BE2C (cell line): ENCODE measurements around the gene CYP2J2.

Experiments used
- DNase-seq: peaks from one replicate; pipeline ENCODE4 v3.0.0-alpha.2; 2020
- H3K27me3 ChIP-seq: fragments of 250-450 bp; sonication (Bioruptor Pico); 2 replicates; pipeline ENCODE4 v1.5.1; 2020; ENCODE audit warnings: mild to moderate bottlenecking
- H3K36me3 ChIP-seq: fragments of 250-450 bp; sonication (Bioruptor Pico); 2 replicates; pipeline ENCODE4 v1.5.1; 2020; ENCODE audit warnings: mild to moderate bottlenecking
- H3K4me1 ChIP-seq: fragments of 250-450 bp; sonication (Bioruptor Pico); 2 replicates; pipeline ENCODE4 v1.5.1; 2020
- H3K4me3 ChIP-seq: 2 replicates; pipeline ENCODE4 v1.5.1; 2011; ENCODE audit warnings: low read depth, low read length
- H3K9me3 ChIP-seq: fragments of 250-450 bp; sonication (Bioruptor Pico); 2 replicates; pipeline ENCODE4 v1.5.1; 2020
- CTCF ChIP-seq: IDR thresholded peaks from 2 replicates; pipeline ENCODE4 v1.5.1; 2012; ENCODE audit warnings: mild to moderate bottlenecking, low read depth, low read length

Gene CYP2J2

GRCh38 chr1:59879996-59880505 lies 46.5 kb downstream of the CYP2J2 start:
- DNase-seq = no peak
- Histone ChIP-seq H3K9me3 (no peaks in the 10 kb centered on the region), H3K4me3 (no peak overlapping the region), H3K27me3 (no peaks in the 10 kb centered on the region), H3K4me1 (no peaks in the 10 kb centered on the region), H3K36me3 (no peaks in the 10 kb centered on the region)
- TF ChIP-seq CTCF = no peak

GRCh38 chr1:59879574-59879973 lies 47.0 kb downstream of the CYP2J2 start:
- H3K36me3 ChIP-seq = no peaks in the 10 kb centered on the region
- TF ChIP-seq CTCF = peak; percentile 61
- peak; percentile 64 for DNase-seq

GRCh38 chr1:59878370-59878769 lies 48.2 kb downstream of the CYP2J2 start:
- no peak for TF ChIP-seq CTCF
- H3K4me1 ChIP-seq = no peaks in the 10 kb centered on the region
- no peak overlapping the region for H3K4me3 ChIP-seq
- no peaks in the 10 kb centered on the region for H3K9me3 ChIP-seq
- DNase-seq = no peak
- no peaks in the 10 kb centered on the region for H3K36me3 ChIP-seq
- no peaks in the 10 kb centered on the region for H3K27me3 ChIP-seq

More at GRCh38 chr1:59879574-59879973, 47.0 kb downstream of the CYP2J2 start:
- no peaks in the 10 kb centered on the region for H3K9me3 ChIP-seq
- no peak overlapping the region for H3K4me3 ChIP-seq
- H3K27me3 ChIP-seq = no peaks in the 10 kb centered on the region
- H3K4me1 ChIP-seq = no peaks in the 10 kb centered on the region

- Histone ChIP-seq H3K36me3 (no peaks in the 10 kb centered on the region), H3K9me3 (no peaks in the 10 kb centered on the region), H3K27me3 (no peaks in the 10 kb centered on the region), H3K4me1 (no peaks in the 10 kb centered on the region), H3K4me3 (no peak overlapping the region)
- TF ChIP-seq CTCF = no peak
- no peak for DNase-seq
These were observed 49.4 kb downstream of the CYP2J2 start for GRCh38 chr1:59877108-59877682.

GRCh38 chr1:59871746-59872145 lies 54.8 kb downstream of the CYP2J2 start:
- TF ChIP-seq CTCF = no peak
- H3K36me3 ChIP-seq = no peaks in the 10 kb centered on the region
- DNase-seq = no peak
- no peaks in the 10 kb centered on the region for H3K4me1 ChIP-seq
- H3K4me3 ChIP-seq = no peak overlapping the region
- no peaks in the 10 kb centered on the region for H3K27me3 ChIP-seq
- no peaks in the 10 kb centered on the region for H3K9me3 ChIP-seq

GRCh38 chr1:59866462-59866861 lies 60.1 kb downstream of the CYP2J2 start:
- Histone ChIP-seq H3K27me3 (no peaks in the 10 kb centered on the region), H3K4me1 (no peaks in the 10 kb centered on the region), H3K36me3 (no peaks in the 10 kb centered on the region), H3K4me3 (no peak overlapping the region), H3K9me3 (no peaks in the 10 kb centered on the region)
- no peak for TF ChIP-seq CTCF
- no peak for DNase-seq
